ENCODE results near the gene ETNK1.

The ETNK1 gene

DNA sequence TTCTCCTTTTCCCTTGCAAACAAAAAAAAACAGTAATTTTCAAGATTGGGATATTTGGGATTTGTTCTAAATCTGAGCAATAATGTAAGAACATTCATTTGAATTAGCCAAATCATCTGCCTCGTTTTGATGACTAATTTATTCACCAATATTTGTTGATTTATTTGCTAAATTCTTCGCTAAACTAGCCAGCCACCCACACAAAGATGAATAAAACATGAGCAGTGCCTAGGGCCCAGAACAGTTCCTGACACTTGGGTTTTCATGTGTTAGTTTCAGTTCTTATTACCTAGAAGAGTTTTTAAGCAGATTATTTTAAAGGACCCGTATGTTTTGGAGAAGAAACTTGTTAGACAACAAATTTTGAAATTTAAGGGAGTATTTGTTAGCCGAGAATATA, 1.4 kb downstream of the ETNK1 start:
- Histone ChIP-seq H3K79me2 (ENCODE audit: insufficient read depth, low read length) (peaks cover 68% of the 10 kb centered on the region), H3K36me3 (ENCODE audit: insufficient read depth, low read length) (peaks cover 21% of the 10 kb centered on the region), H3K9ac (ENCODE audit: low read depth, low read length) (peak overlapping the region; percentile 81), H3K4me3 (ENCODE audit: low read depth in 1 of 2, low read length in 2 of 2) (peak overlapping the region; percentile 65 to 88), H4K20me1 (ENCODE audit: insufficient read depth, low read length) (peaks cover 25% of the 10 kb centered on the region), H2AFZ (ENCODE audit: low read depth, low read length) (no peak overlapping the region), H3K9me3 (ENCODE audit: insufficient read depth, low read length, severe bottlenecking) (no peaks in the 10 kb centered on the region), H3K27me3 (ENCODE audit: insufficient read depth, low read length, poor library complexity) (no peaks in the 10 kb centered on the region), H3K4me1 (ENCODE audit: insufficient read depth, low read length) (peaks cover 44% of the 10 kb centered on the region), H3K27ac (ENCODE audit: low read length) (peak overlapping the region; percentile 87; the same call in 1 of the 2 replicates), H3K4me2 (ENCODE audit: insufficient read depth, low read length) (peak overlapping the region; percentile 93)
- ATAC-seq (ENCODE audit: insufficient read depth, low read depth) (no peak), DNase-seq (no peak)
- TF ChIP-seq EZH2 (IDR thresholded peaks at IDR 0.05; ENCODE audit: borderline replicate concordance, low read depth, low read length, severe bottlenecking) (no peak), CTCF (IDR thresholded peaks at IDR 0.05; ENCODE audit: borderline replicate concordance, extremely low read depth, low read length, poor library complexity, severe bottlenecking) (no peak)

DNA sequence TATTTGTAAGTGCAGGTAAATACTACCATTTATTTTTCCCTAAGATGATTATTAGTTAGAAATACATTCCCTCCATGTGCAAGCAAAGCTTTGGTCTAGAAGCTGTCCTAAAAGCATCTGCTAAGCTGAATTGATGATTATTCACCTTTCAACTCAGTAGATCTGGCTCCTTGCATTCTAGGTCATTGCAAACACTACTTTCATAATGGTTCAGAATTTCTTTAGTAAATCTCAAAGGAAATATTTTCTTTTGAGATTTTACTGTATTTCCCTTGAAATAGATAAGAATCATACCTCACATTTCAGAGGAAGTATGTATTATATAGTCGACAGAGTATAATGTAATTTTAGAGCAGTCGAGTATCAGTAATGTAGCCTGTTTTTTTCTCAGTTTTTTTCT, 2.4 kb downstream of the ETNK1 start:
- Histone ChIP-seq H3K4me1 (ENCODE audit: insufficient read depth, low read length) (peaks cover 44% of the 10 kb centered on the region), H3K4me3 (ENCODE audit: low read depth in 1 of 2, low read length in 2 of 2) (peak overlapping the region; percentile 65 to 88; a peak in 3 of 4 replicates), H3K9me3 (ENCODE audit: insufficient read depth, low read length, severe bottlenecking) (no peaks in the 10 kb centered on the region), H3K27me3 (ENCODE audit: insufficient read depth, low read length, poor library complexity) (no peaks in the 10 kb centered on the region), H3K36me3 (ENCODE audit: insufficient read depth, low read length) (peaks cover 22% of the 10 kb centered on the region), H3K4me2 (ENCODE audit: insufficient read depth, low read length) (peak overlapping the region; percentile 93), H2AFZ (ENCODE audit: low read depth, low read length) (no peak overlapping the region), H4K20me1 (ENCODE audit: insufficient read depth, low read length) (peaks cover 26% of the 10 kb centered on the region), H3K27ac (ENCODE audit: low read length) (no peak overlapping the region; the same call in 1 of the 2 replicates), H3K79me2 (ENCODE audit: insufficient read depth, low read length) (peaks cover 77% of the 10 kb centered on the region), H3K9ac (ENCODE audit: low read depth, low read length) (peak overlapping the region; percentile 81)
- TF ChIP-seq CTCF (IDR thresholded peaks at IDR 0.05; ENCODE audit: borderline replicate concordance, extremely low read depth, low read length, poor library complexity, severe bottlenecking), result no peak
- TF ChIP-seq EZH2 (IDR thresholded peaks at IDR 0.05; ENCODE audit: borderline replicate concordance, low read depth, low read length, severe bottlenecking), result no peak
- ATAC-seq (ENCODE audit: insufficient read depth, low read depth) (no peak), DNase-seq (no peak)

GRCh38 chr12:22628228-22628627, 3.3 kb downstream of the ETNK1 start:
- Histone ChIP-seq H3K36me3 (ENCODE audit: insufficient read depth, low read length) (peaks cover 30% of the 10 kb centered on the region), H3K9ac (ENCODE audit: low read depth, low read length) (no peak overlapping the region), H3K4me3 (ENCODE audit: low read depth in 1 of 2, low read length in 2 of 2) (peak overlapping the region in 1 of 2 experiments; percentile 88; a peak in 1 of 4 replicates), H3K9me3 (ENCODE audit: insufficient read depth, low read length, severe bottlenecking) (no peaks in the 10 kb centered on the region), H3K79me2 (ENCODE audit: insufficient read depth, low read length) (peaks cover 86% of the 10 kb centered on the region), H2AFZ (ENCODE audit: low read depth, low read length) (no peak overlapping the region), H4K20me1 (ENCODE audit: insufficient read depth, low read length) (peaks cover 34% of the 10 kb centered on the region), H3K27ac (ENCODE audit: low read length) (0 out of 2 replicates have a peak overlapping the region, but pooled peaks have one; percentile 35), H3K4me1 (ENCODE audit: insufficient read depth, low read length) (peaks cover 52% of the 10 kb centered on the region), H3K27me3 (ENCODE audit: insufficient read depth, low read length, poor library complexity) (no peaks in the 10 kb centered on the region), H3K4me2 (ENCODE audit: insufficient read depth, low read length) (peak overlapping the region; percentile 93)
- ATAC-seq (ENCODE audit: insufficient read depth, low read depth) (no peak), DNase-seq (no peak)
- TF ChIP-seq CTCF (IDR thresholded peaks at IDR 0.05; ENCODE audit: borderline replicate concordance, extremely low read depth, low read length, poor library complexity, severe bottlenecking), result no peak

All from DND-41 (cell line).